HG03135 (cell line): ENCODE data around the gene SCNN1B.
"Not testable (repeated sequence)": the region's sequence is repeated elsewhere in the genome, so short reads cannot be mapped to it uniquely, and the experiment has no call there.

Experiments
- ATAC-seq: cut with Tn5 transposase; IDR thresholded peaks from one replicate; pipeline ENCODE4 v1.9.1; 2021; ENCODE audit warnings: mild to moderate bottlenecking, moderate library complexity; ENCODE audit not compliant: unreplicated experiment

The SCNN1B gene

DNA sequence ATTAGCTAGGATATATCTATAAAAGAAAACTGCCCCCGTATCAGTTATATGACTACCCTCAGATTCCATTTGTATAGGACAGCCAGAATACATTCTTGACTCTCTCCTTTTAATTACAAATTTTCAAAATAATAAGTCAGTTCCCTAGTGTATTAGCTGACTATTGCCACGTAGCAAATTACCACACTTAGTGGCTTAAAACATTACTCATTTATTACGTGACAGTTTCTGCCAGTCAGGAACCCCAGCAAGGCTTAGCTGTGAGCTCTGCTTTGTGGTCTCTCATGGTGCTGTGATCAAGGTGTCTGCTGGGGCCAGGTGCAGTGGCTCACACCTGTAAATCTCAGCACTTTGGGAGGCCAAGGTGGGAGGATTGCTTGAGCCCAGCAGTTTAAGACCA is 13.9 kb upstream of the SCNN1B start:
- no peak for ATAC-seq

DNA sequence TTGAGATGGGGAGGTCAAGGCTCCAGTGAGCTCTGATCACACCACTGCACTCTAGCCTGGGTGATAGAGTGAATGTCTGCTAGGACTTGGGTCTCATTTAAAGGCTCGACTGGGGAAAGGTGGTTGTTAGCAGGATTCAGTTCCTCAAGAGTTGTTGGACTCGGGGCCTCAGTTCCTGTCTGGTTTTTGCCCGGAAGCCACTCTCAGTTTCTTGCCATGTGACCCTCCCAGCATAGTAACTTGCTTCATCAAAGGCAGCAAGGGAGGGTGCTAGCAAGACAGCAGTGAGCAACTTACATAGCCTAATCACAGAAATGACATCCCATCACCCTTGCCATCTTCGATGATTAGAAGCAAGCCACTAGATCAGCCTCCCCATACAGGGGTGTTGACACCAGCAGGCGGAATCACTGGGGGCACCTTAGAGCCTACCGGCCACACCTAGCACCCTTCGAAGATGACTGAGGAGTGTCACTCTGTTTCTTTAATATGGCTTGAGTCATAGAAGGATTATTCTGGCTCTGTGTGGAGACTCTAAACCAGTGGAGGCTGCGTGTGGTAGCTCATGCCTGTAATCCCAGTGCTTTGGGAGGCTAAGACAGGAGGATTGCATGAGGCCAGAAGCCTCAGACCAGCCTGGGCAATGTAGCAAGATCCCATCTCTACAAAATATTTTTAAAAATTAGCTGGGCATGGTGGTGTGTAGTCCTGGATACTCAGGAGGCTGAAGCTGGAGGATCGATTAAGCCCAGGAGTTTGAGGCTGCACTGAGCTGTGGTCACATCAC is 13.2 kb upstream of the SCNN1B start:
- ATAC-seq = no peak

GRCh38 chr16:23290189-23291062 is 11.7 kb upstream of the SCNN1B start:
- no peak for ATAC-seq

GRCh38 chr16:23293016-23293415 is 9.1 kb upstream of the SCNN1B start:
- no peak for ATAC-seq

- no peak for ATAC-seq
These were observed 7.8 kb upstream of the SCNN1B start for GRCh38 chr16:23294260-23294659.

DNA sequence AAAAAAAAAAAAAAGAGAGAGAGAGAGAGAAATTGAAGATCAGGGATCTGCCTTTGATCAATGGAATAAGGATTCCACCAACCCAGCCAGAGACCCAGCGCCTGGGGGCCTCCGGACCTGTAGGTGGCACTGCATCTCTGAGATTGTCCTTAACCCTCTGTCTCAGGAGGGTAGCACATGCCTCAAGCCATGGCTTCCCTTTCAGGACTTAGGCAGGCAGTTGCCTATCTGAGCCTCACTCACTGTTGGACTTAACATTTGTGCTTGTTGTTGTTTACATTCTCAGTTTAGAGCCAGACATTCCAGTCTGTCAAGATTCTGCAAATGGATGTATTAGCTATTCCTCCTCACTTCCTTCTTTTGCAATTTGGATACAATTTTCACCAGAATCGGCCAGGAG is 5.1 kb upstream of the SCNN1B start:
- no peak for ATAC-seq

DNA sequence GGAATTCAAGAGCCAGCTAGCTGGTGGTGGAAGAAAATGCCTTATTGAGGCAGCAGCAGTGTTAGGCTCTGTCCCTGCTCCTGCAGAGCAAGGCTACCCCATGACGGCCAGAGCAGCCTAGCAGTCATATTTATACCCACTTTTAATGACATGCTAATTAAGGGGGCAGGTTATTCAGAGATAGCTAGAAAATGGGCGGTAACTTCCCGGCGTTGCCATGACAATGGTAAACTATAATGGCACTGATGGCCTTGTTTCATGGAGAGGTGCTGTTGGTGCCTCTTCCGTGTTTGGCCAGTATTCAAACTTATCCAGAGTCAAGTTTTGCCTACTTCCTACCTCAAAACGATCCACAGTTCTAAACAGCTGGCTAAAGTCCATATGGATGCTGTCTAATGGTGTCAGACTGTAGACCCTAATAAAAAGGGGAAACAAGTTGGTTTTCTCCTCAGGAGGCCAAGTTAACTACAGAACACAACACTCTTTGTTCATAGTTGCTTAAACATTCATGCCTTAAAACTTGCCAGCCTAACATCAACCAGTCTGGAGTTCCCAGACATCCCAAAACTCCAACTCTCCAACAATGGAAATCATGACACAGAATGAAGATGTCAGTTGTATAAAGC is 3.7 kb upstream of the SCNN1B start:
- no peak for ATAC-seq

- ATAC-seq = not testable (repeated sequence)
These were observed 2.3 kb upstream of the SCNN1B start for GRCh38 chr16:23299815-23300214.

GRCh38 chr16:23301251-23302044 is 654 bp upstream of the SCNN1B start:
- ATAC-seq = no peak

DNA sequence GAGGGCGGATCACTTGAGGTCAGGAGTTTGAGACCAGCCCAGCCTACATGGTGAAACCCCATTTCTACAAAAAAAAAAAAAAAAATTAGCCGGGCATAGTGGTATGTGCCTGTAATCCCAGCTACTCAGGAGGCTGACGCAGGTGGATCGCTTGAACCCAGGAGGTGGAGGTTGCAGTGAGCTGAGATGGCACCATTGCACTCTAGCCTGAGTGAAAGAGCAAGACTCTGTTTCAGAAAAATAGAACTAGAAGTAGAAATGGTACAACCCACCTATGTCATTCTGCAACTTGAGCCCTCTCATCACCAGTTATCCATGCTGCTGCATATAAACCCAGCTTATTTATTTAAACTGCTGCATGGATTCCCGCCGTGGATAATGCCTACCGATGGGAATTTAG is 1.6 kb downstream of the SCNN1B start:
- no peak for ATAC-seq

- no peak for ATAC-seq
These were observed 2.5 kb downstream of the SCNN1B start for GRCh38 chr16:23304620-23305019.

GRCh38 chr16:23306199-23307100 is 4.3 kb downstream of the SCNN1B start:
- ATAC-seq = no peak

GRCh38 chr16:23310217-23310616 is 8.1 kb downstream of the SCNN1B start:
- no peak for ATAC-seq

DNA sequence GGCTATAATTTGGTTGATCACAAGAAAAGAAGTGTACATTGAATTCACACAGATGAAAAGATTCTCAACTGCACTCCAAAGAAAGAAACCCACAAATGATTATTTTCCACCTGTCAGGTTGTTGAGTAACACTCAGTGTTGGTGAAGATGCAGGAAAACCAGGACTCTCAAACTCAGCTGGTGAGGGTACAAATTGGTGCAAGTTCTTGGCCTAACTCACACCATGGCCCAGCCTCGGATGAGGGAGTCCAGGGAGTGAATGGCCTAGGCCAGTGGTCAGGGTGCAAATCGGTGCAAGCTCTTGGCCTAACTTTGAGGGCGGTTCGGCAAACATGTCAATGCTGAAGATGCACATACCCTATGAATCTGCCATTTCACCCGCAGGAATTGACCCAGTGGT is 8.6 kb downstream of the SCNN1B start:
- no peak for ATAC-seq

DNA sequence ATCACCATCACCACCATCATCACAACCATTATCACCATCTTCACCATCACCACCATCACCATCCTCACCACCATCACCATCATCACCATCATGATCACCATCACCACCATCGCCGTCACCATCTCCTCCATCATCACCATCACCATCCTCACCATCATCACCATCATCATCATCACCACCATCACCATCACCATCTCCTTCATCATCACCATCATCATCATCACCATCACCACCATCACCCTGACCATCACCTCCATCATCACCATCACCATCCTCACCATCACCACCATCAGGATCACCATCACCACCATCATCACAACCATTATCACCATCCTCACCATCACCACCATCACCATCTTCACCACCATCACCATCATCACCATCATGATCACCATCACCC is 14.1 kb downstream of the SCNN1B start:
- ATAC-seq = no peak

GRCh38 chr16:23316634-23317265 is 14.6 kb downstream of the SCNN1B start:
- no peak for ATAC-seq

- no peak for ATAC-seq
These were observed 15.2 kb downstream of the SCNN1B start for GRCh38 chr16:23317266-23317661.

- no peak for ATAC-seq
These were observed 15.6 kb downstream of the SCNN1B start for GRCh38 chr16:23317751-23318150.

- ATAC-seq = no peak
These were observed 16.5 kb downstream of the SCNN1B start for GRCh38 chr16:23318639-23319038.
